Measurements from ENCODE around the gene GNB1L. TPM values are rescaled to one million over a fixed set of nuclear protein-coding genes. Genes with fewer than 3 reads are reported as not detected.

GNB1L gene
- total RNA-seq, 4 donors from 2014 or later, result 4.3 to 7.6 (median 6.1) TPM

- TF ChIP-seq CTCF (IDR thresholded peaks at IDR 0.05), result no peak
- ATAC-seq (ENCODE audit: low FRiP score), result no peak
- peak; percentile 11 for DNase-seq (ENCODE audit: low spot score)
Observed at GRCh38 chr22:19875061-19875530, 20.4 kb upstream of the GNB1L start.

DNA sequence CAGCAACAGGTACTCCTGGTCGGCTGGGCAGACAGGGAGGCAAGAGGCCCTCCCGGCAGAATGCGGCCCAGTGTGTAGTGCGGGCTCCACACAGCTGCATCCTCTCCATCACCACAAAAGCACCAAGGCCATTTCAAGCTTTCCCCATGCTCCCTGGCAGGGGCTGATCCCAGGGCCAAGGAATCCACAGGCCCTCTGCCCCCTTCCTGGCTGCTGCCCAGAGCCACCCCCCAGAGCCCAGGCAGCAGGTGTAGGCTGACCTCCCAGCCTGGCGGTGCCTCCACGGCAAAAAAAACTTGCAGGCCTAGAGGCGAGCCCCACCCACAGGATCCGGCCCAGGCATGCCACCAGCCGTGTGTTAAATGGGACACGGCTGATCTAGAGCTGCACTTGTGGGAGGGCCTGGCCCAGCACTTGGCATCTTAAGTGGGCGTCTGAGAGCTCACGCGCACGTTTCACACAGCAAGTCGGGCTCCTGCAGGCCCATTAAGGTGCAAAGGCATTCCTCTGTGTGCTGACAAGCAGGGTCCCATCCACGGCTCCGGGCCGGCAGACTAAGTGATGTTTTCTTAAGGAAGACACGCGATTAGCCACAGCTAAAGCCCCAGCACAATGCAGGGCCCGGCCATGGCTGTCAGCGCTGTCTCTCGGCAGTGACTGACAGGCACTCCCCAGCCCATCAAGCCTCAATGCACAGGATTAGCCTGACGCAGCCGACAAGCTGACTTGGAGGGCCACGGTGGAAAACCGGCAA, 19.8 kb upstream of the GNB1L start:
- DNase-seq (ENCODE audit: low spot score), result peak; percentile 18
- no peak for ATAC-seq (ENCODE audit: low FRiP score)
- no peak for TF ChIP-seq CTCF (IDR thresholded peaks at IDR 0.05)

- no peak for TF ChIP-seq CTCF (IDR thresholded peaks at IDR 0.05)
- DNase-seq (ENCODE audit: low spot score) (peak; percentile 9), ATAC-seq (ENCODE audit: low FRiP score) (no peak)
Observed at GRCh38 chr22:19873960-19874306, 19.3 kb upstream of the GNB1L start.

GRCh38 chr22:19873138-19873959, 18.7 kb upstream of the GNB1L start:
- peak; percentile 17 for DNase-seq (ENCODE audit: low spot score)
- TF ChIP-seq CTCF (IDR thresholded peaks at IDR 0.05), result no peak
- no peak for ATAC-seq (ENCODE audit: low FRiP score)

- no peak for TF ChIP-seq CTCF (IDR thresholded peaks at IDR 0.05)
- ATAC-seq (ENCODE audit: low FRiP score) (no peak), DNase-seq (ENCODE audit: low spot score) (peak; percentile 6)
Observed at GRCh38 chr22:19872779-19873137, 18.1 kb upstream of the GNB1L start.

DNA sequence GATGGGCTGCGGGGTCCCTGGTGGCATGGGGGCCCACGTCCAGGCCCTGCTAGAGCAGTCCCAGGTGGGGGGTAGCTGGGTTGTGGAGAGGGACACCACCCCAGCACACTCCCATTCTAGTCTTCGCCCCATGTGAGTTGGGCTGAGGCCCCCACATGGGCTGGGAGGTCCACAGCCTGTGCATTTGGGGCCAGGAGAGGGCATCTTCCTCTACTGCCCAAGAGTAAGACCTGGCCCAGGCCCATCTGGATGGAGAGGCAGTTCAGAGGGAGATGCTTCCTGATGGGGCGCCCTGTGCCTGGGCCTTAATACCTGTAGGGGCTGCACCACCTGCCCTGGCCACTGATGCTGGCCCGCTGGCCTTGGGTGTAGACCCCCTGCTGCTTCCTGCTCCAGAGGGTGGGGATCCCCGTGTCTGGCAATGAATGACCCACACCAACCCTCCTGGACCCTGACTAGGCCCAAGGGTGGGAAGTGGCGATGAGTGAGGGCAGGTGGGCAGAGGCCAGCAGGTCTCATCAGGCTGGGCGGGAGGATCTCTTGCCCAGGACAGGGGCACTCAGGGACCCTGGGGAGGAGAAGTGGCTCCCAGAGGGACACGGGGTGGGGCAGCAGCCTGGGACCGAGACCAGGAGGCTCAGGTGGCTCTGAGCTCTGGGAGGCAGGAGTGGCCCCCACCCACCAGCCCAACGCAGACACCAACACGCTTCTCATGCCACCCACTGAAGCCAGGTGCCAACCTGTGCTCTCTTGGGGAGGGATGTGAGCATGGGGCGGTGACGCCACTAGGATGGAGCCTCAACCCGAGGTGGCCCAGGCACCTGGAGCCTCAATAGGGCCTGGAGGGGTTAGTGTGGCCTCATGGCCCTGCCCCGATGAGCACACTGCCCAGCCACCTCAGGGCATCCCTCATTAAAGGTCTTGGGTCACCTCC, 17.4 kb upstream of the GNB1L start:
- no peak for TF ChIP-seq CTCF (IDR thresholded peaks at IDR 0.05)
- DNase-seq (ENCODE audit: low spot score), result peak; percentile 20
- no peak for ATAC-seq (ENCODE audit: low FRiP score)
